Calu3 (cell line): Measurements from ENCODE around the gene COL4A2. TPM values are rescaled to one million over a fixed set of nuclear protein-coding genes. Genes with fewer than 3 reads are reported as not detected.
A peak's percentile ranks its signal among the peaks of the same experiment; 100 is the strongest.

Experiments used
- BruUV-seq: library from RNA; stranded (reverse); fragments of 400-500 nt; replicated peaks from 2 replicates; lab custom pipeline; 2021; lab: Mats Ljungman, UMichigan
- CTCF ChIA-PET: fragments of 300-600 bp; sonication (Branson Sonifier 250); formaldehyde crosslinking; loops from one replicate; lab custom pipeline; 2022; ENCODE audit warnings: antibody characterized with exemption; lab: Charles Lee
- DNase-seq: peaks from one replicate; pipeline ENCODE4 v3.0.0; 2022
- H3K27ac Mint-ChIP-seq: one replicate; pipeline ENCODE4 v1.8.0; 2022; ENCODE audit warnings: mixed read lengths; ENCODE audit not compliant: unreplicated experiment
- H3K27me3 Mint-ChIP-seq: one replicate; pipeline ENCODE4 v1.8.0; 2022; ENCODE audit warnings: mixed read lengths; ENCODE audit not compliant: unreplicated experiment
- H3K36me3 Mint-ChIP-seq: one replicate; pipeline ENCODE4 v1.8.0; 2022; ENCODE audit warnings: mild to moderate bottlenecking, moderate library complexity, mixed read lengths; ENCODE audit not compliant: insufficient read depth, unreplicated experiment
- H3K4me1 Mint-ChIP-seq: one replicate; pipeline ENCODE4 v1.8.0; 2022; ENCODE audit warnings: mild to moderate bottlenecking, low read depth, mixed read lengths; ENCODE audit not compliant: unreplicated experiment
- H3K4me3 Mint-ChIP-seq: one replicate; pipeline ENCODE4 v1.8.0; 2022; ENCODE audit warnings: mild to moderate bottlenecking, low read depth, moderate library complexity, mixed read lengths; ENCODE audit not compliant: unreplicated experiment
- H3K9me3 Mint-ChIP-seq: one replicate; pipeline ENCODE4 v1.8.0; 2022; ENCODE audit warnings: low read depth, mixed read lengths; ENCODE audit not compliant: unreplicated experiment
- CTCF ChIP-seq: fragments of 200-600 bp; IDR thresholded peaks from one replicate; pipeline ENCODE4 v1.8.0; 2022; ENCODE audit warnings: antibody characterized with exemption; ENCODE audit not compliant: unreplicated experiment
- intact Hi-C: fragments of 100-400 bp; cut with micrococcal nuclease; formaldehyde crosslinking; loops from one replicate; pipeline ENCODE4 v1.10.0; 2022; ENCODE audit not compliant: unreplicated experiment
- total RNA-seq: library from RNA; stranded (reverse); gene quantifications from 2 replicates; pipeline ENCODE4 v1.2.3, GENCODE V29; 2022

Gene COL4A2
- total RNA-seq, 1 experiment from 2014 or later = 0.42 TPM

GRCh38 chr13:110371550-110372465, 64.7 kb downstream of the COL4A2 start:
- Mint-ChIP-seq H3K9me3 (no peaks in the 10 kb centered on the region), H3K4me1 (no peaks in the 10 kb centered on the region), H3K27me3 (no peaks in the 10 kb centered on the region), H3K4me3 (no peak overlapping the region), H3K27ac (peak overlapping the region; percentile 64), H3K36me3 (no peaks in the 10 kb centered on the region)
- CTCF ChIA-PET = no interaction called here
- no TSS peak for BruUV-seq
- intact Hi-C loops = no loop called here
- no peak for TF ChIP-seq CTCF
- peak; percentile 16 for DNase-seq

DNA sequence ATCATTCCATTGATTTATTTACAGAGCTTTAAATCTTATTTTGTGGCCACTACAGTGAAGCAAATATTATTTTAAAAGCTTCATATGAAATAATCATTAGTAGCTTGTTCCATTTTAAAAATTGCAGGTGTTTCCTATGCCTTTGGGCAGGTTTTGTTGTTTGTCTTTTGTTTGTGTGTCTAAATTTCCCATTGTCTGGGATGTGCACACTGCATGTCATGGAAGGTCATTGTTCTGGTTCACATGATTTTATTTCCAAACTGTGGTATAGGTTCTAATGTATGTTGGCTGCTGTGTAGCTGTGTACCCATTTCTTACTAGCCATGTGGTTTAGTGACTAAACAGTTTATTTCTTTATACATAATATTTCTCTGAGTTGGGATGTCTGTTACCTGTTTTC, 65.6 kb downstream of the COL4A2 start:
- BruUV-seq = no TSS peak
- DNase-seq = no peak
- Mint-ChIP-seq H3K4me1 (no peaks in the 10 kb centered on the region), H3K36me3 (no peaks in the 10 kb centered on the region), H3K27ac (no peak overlapping the region), H3K9me3 (no peaks in the 10 kb centered on the region), H3K4me3 (no peak overlapping the region), H3K27me3 (no peaks in the 10 kb centered on the region)
- CTCF ChIA-PET = no interaction called here
- intact Hi-C loops = no loop called here
- no peak for TF ChIP-seq CTCF

- H3K27ac Mint-ChIP-seq = no peak overlapping the region
- H3K4me1 Mint-ChIP-seq = no peaks in the 10 kb centered on the region
- TF ChIP-seq CTCF = no peak
- no peaks in the 10 kb centered on the region for H3K27me3 Mint-ChIP-seq
- no peaks in the 10 kb centered on the region for H3K9me3 Mint-ChIP-seq
- H3K4me3 Mint-ChIP-seq = no peak overlapping the region
- CTCF ChIA-PET = no interaction called here
- H3K36me3 Mint-ChIP-seq = no peaks in the 10 kb centered on the region
- DNase-seq = no peak
- intact Hi-C loops = no loop called here
- no TSS peak for BruUV-seq
These were observed 66.5 kb downstream of the COL4A2 start for GRCh38 chr13:110373617-110374016.

GRCh38 chr13:110374431-110375370, 67.6 kb downstream of the COL4A2 start:
- CTCF ChIA-PET = no interaction called here
- BruUV-seq = no TSS peak
- H3K36me3 Mint-ChIP-seq = no peaks in the 10 kb centered on the region
- DNase-seq = no peak
- intact Hi-C loops = no loop called here
- TF ChIP-seq CTCF = no peak
- H3K9me3 Mint-ChIP-seq = no peaks in the 10 kb centered on the region
- no peak overlapping the region for H3K4me3 Mint-ChIP-seq
- H3K27me3 Mint-ChIP-seq = no peaks in the 10 kb centered on the region
- no peak overlapping the region for H3K27ac Mint-ChIP-seq
- H3K4me1 Mint-ChIP-seq = peaks cover under 1% of the 10 kb centered on the region
